ENCODE results near the gene PGPEP1. TPM values are rescaled to one million over a fixed set of nuclear protein-coding genes. Genes with fewer than 3 reads are reported as not detected.

Gene PGPEP1
- total RNA-seq, 2 donors from 2014 or later = 7.7 to 9.0 TPM

- H3K9ac ChIP-seq (ENCODE audit: extremely low read depth, low read length, poor library complexity, severe bottlenecking) = no peak overlapping the region
- whole genome bisulfite sequencing, 2 experiments (ENCODE audit: insufficient coverage in 1 of 2, insufficient read length in 1 of 2) = 93 to 97% methylated on average over 6 to 14 of the region's 14 CpGs
Observed at GRCh38 chr19:18386543-18387271, 46.3 kb downstream of the PGPEP1 start.

GRCh38 chr19:18388100-18388959 lies 47.9 kb downstream of the PGPEP1 start:
- H3K27me3 Mint-ChIP-seq (ENCODE audit: insufficient read depth) = peaks cover 41% of the 10 kb centered on the region
- peak; percentile 100 for TF ChIP-seq CTCF (conservative IDR thresholded peaks at IDR 0.05)
- 28 to 34% methylated on average over 49 to 86 of the region's 86 CpGs for WGBS, 2 experiments (ENCODE audit: insufficient coverage in 1 of 2, insufficient read length in 1 of 2)
- H3K4me1 Mint-ChIP-seq = peaks cover 2% of the 10 kb centered on the region
- Histone ChIP-seq H3K9me3 (ENCODE audit: control insufficient read depth, low read length) (no peaks in the 10 kb centered on the region), H3K36me3 (ENCODE audit: control insufficient read depth, insufficient read depth, low read length) (no peaks in the 10 kb centered on the region), H3K4me1 (ENCODE audit: control insufficient read depth, insufficient read depth, low read length) (no peaks in the 10 kb centered on the region), H3K9ac (ENCODE audit: extremely low read depth, low read length, poor library complexity, severe bottlenecking) (no peak overlapping the region), H3K27ac (ENCODE audit: low read depth, low read length) (no peak overlapping the region), H3K4me3 (ENCODE audit: low read length) (no peak overlapping the region), H3K27me3 (ENCODE audit: control insufficient read depth, insufficient read depth, low read length, poor library complexity, severe bottlenecking) (peaks cover 22% of the 10 kb centered on the region)
- no peaks in the 10 kb centered on the region for H3K36me3 Mint-ChIP-seq (ENCODE audit: low read depth)
- H3K27ac Mint-ChIP-seq = no peak overlapping the region
- no peaks in the 10 kb centered on the region for H3K9me3 Mint-ChIP-seq
- H3K4me3 Mint-ChIP-seq = peak overlapping the region; percentile 28
- peak; percentile 96 for DNase-seq

More at GRCh38 chr19:18386543-18387271, 46.3 kb downstream of the PGPEP1 start:
- Mint-ChIP-seq H3K4me1 (peaks cover 2% of the 10 kb centered on the region), H3K36me3 (ENCODE audit: low read depth) (no peaks in the 10 kb centered on the region), H3K4me3 (no peak overlapping the region), H3K27ac (no peak overlapping the region), H3K27me3 (ENCODE audit: insufficient read depth) (peaks cover 44% of the 10 kb centered on the region), H3K9me3 (no peaks in the 10 kb centered on the region)
- peaks cover 22% of the 10 kb centered on the region for H3K27me3 ChIP-seq (ENCODE audit: control insufficient read depth, insufficient read depth, low read length, poor library complexity, severe bottlenecking)
- H3K9me3 ChIP-seq (ENCODE audit: control insufficient read depth, low read length) = no peaks in the 10 kb centered on the region
- no peak overlapping the region for H3K27ac ChIP-seq (ENCODE audit: low read depth, low read length)
- DNase-seq = no peak
- H3K36me3 ChIP-seq (ENCODE audit: control insufficient read depth, insufficient read depth, low read length) = no peaks in the 10 kb centered on the region
- H3K4me3 ChIP-seq (ENCODE audit: low read length) = no peak overlapping the region
- no peak for TF ChIP-seq CTCF (conservative IDR thresholded peaks at IDR 0.05)
- no peaks in the 10 kb centered on the region for H3K4me1 ChIP-seq (ENCODE audit: control insufficient read depth, insufficient read depth, low read length)

GRCh38 chr19:18388960-18389725 lies 48.7 kb downstream of the PGPEP1 start:
- Mint-ChIP-seq H3K27ac (no peak overlapping the region), H3K27me3 (ENCODE audit: insufficient read depth) (peaks cover 42% of the 10 kb centered on the region), H3K4me1 (peaks cover 2% of the 10 kb centered on the region), H3K9me3 (no peaks in the 10 kb centered on the region), H3K36me3 (ENCODE audit: low read depth) (no peaks in the 10 kb centered on the region), H3K4me3 (no peak overlapping the region)
- Histone ChIP-seq H3K9ac (ENCODE audit: extremely low read depth, low read length, poor library complexity, severe bottlenecking) (no peak overlapping the region), H3K4me3 (ENCODE audit: low read length) (no peak overlapping the region), H3K4me1 (ENCODE audit: control insufficient read depth, insufficient read depth, low read length) (no peaks in the 10 kb centered on the region), H3K27ac (ENCODE audit: low read depth, low read length) (no peak overlapping the region), H3K36me3 (ENCODE audit: control insufficient read depth, insufficient read depth, low read length) (no peaks in the 10 kb centered on the region), H3K27me3 (ENCODE audit: control insufficient read depth, insufficient read depth, low read length, poor library complexity, severe bottlenecking) (peaks cover 22% of the 10 kb centered on the region), H3K9me3 (ENCODE audit: control insufficient read depth, low read length) (no peaks in the 10 kb centered on the region)
- no peak for DNase-seq
- 91 to 93% methylated on average over 11 to 12 of the region's 13 CpGs for WGBS, 2 experiments (ENCODE audit: insufficient coverage in 1 of 2, insufficient read length in 1 of 2)
- TF ChIP-seq CTCF (conservative IDR thresholded peaks at IDR 0.05) = no peak

Measured in endodermal cell (in vitro differentiated cells).